Testis (tissue), 3 donors: ENCODE data around the gene CRTAC1. TPM values are rescaled to one million over a fixed set of nuclear protein-coding genes. Genes with fewer than 3 reads are reported as not detected.

Experiments
- DNase-seq: peaks from one replicate; pipeline ENCODE4 v3.0.0-alpha.2; 2019
- H3K27ac ChIP-seq, 2 donors: fragments of 200-600 bp; sonication (generic); one replicate each; pipeline ENCODE4 v1.5.1; 2019
- H3K27me3 ChIP-seq: fragments of 200-600 bp; sonication (generic); one replicate; pipeline ENCODE4 v1.5.1; 2019
- H3K36me3 ChIP-seq: fragments of 200-600 bp; sonication (generic); one replicate; pipeline ENCODE4 v1.5.1; 2017; ENCODE audit warnings: low read depth; ENCODE audit errors: missing control alignments
- H3K4me1 ChIP-seq: fragments of 200-600 bp; sonication (generic); one replicate; pipeline ENCODE4 v1.5.1; 2019
- H3K4me3 ChIP-seq, 2 donors: fragments of 200-600 bp; sonication (generic); one replicate each; pipeline ENCODE4 v1.5.1; 2017 to 2019
- H3K9me3 ChIP-seq: fragments of 200-600 bp; sonication (generic); one replicate; pipeline ENCODE4 v1.5.1; 2017
- POLR2A ChIP-seq: fragments of 450-650 bp; IDR thresholded peaks from one replicate; pipeline ENCODE4 v1.6.1; 2017; ENCODE audit warnings: antibody characterized with exemption, mild to moderate bottlenecking, moderate library complexity
- WGBS, 2 donors: methylation state at CpG; one replicate each; pipeline ENCODE4 v1.1.5; 2018; 5-methylcytosine and 5-hydroxymethylcytosine counted together
- intact Hi-C: fragments of 100-400 bp; cut with DNase I; formaldehyde crosslinking; loops from one replicate; pipeline ENCODE4 v1.15.1; 2023; ENCODE audit warnings: low total_unique reads
- polyA plus RNA-seq: library from polyadenylated mRNA; stranded (reverse); fragments of 350-450 nt; fragmentation: Illumina TruSeq; extraction: RNeasy Lipid Tissue Mini Kit (QIAGEN cat#74804); gene quantifications from one replicate; pipeline ENCODE4 v1.2.3, GENCODE V29; 2014; ENCODE audit warnings: low read depth, low replicate concordance; ENCODE audit not compliant: insufficient read depth
- total RNA-seq, 2 donors: library from RNA; depleted of rRNA; stranded (reverse); fragments of >200 nt; gene quantifications; one replicate each; pipeline ENCODE4 v1.2.3, GENCODE V29; 2016
- TF ChIP-seq, protein P1 (sequence below), 3 experiments: fragments of 450-650 bp in 2 of 3; fragments of 200-600 bp in 1 of 3; sonication (generic) in 1 of 3; IDR thresholded peaks; one replicate each; pipeline ENCODE4 v1.5.1; 2016 to 2019; ENCODE audit warnings: antibody characterized with exemption in 3 of 3, mild to moderate bottlenecking in 2 of 3, moderate library complexity in 1 of 3

The CRTAC1 gene
- total and polyA plus RNA-seq, 3 donors from 2014 or later: 7.5 to 12.2 (median 11.5) TPM

DNA sequence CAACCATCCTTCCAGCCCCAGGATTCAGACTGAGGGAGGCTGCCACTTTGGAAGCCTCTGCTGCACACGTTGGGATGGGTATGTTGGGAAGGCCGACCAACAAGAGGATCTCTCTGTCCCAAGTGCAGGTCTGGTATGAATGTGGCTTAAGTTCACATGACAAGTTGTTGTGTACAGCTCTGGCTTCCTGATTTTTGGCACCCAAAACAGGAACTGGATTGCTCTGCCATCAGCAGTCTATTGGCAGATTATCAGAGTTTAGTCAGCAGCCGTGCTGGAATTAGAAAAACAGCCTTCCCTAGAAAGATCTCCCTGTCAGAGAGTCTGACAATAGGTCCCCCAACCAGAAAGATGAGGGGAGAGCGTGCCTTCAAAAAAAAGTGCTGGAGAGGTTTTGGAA lies 113.8 kb downstream of the CRTAC1 start:
- H3K4me1 ChIP-seq: peaks cover 17% of the 10 kb centered on the region
- intact Hi-C loops: loop anchor here (10.0 kb wide), 1 partner anchor 128 kb away; no protein-coding TSS in a partner anchor
- H3K27me3 ChIP-seq: no peaks in the 10 kb centered on the region
- TF ChIP-seq, protein P1, sequence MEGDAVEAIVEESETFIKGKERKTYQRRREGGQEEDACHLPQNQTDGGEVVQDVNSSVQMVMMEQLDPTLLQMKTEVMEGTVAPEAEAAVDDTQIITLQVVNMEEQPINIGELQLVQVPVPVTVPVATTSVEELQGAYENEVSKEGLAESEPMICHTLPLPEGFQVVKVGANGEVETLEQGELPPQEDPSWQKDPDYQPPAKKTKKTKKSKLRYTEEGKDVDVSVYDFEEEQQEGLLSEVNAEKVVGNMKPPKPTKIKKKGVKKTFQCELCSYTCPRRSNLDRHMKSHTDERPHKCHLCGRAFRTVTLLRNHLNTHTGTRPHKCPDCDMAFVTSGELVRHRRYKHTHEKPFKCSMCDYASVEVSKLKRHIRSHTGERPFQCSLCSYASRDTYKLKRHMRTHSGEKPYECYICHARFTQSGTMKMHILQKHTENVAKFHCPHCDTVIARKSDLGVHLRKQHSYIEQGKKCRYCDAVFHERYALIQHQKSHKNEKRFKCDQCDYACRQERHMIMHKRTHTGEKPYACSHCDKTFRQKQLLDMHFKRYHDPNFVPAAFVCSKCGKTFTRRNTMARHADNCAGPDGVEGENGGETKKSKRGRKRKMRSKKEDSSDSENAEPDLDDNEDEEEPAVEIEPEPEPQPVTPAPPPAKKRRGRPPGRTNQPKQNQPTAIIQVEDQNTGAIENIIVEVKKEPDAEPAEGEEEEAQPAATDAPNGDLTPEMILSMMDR (IDR thresholded peaks at IDR 0.05): no peak
- H3K36me3 ChIP-seq: no peaks in the 10 kb centered on the region
- peak; percentile 43 for DNase-seq
- no peak overlapping the region for H3K27ac ChIP-seq
- 39 to 51% methylated on average over 4 of the region's 4 CpGs for WGBS, 2 donors
- no peaks in the 10 kb centered on the region for H3K9me3 ChIP-seq
- H3K4me3 ChIP-seq: no peak overlapping the region

DNA sequence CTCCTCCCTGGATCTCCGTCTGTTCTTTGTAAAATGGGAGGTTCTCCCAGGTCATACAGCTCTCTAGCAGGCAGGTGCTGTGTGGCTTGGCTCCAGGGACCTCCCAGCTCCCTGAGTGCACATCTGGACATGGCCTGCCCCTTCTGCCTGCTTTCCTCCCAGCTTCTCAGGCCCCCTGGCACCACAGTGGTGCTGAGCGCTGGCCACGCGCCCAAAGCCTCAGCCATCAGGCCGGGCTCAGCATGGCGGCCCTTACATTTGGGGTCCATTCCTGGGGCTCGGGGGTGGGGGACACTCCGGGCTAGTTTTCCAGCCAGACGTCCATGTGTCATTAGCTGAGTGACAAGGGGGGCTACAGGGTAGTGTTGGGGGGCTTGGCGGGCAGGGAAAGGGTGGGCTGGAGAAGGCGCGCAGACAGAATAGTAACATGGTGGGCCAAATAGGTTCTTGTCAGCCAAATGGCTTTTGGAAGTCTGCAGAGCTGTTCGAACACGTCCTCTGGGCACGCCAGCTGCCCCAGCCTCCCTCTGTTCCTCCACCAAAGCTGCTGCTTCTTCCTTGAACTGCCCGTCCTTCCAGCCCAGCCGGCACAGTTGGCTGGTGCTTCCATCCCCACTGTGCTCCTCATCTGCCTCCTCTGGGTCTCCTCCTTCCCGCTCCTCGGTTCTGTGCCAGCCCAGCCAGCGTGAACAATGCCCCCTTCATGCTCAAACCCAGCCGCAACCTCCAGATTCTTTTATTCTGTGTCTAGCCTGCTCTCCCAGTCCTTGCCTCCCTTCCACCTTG lies 114.9 kb downstream of the CRTAC1 start:
- intact Hi-C loops: loop anchor here (10.0 kb wide), 1 partner anchor 129 kb away; no protein-coding TSS in a partner anchor
- Histone ChIP-seq H3K36me3 (no peaks in the 10 kb centered on the region), H3K9me3 (no peaks in the 10 kb centered on the region), H3K27ac (no peak overlapping the region), H3K4me1 (peaks cover 11% of the 10 kb centered on the region), H3K4me3 (no peak overlapping the region), H3K27me3 (no peaks in the 10 kb centered on the region)
- no peak for TF ChIP-seq POLR2A
- TF ChIP-seq, protein P1 (IDR thresholded peaks at IDR 0.05): no peak
- 68 to 82% methylated on average over 17 to 21 of the region's 21 CpGs for WGBS, 2 donors
- DNase-seq: peak; percentile 75

DNA sequence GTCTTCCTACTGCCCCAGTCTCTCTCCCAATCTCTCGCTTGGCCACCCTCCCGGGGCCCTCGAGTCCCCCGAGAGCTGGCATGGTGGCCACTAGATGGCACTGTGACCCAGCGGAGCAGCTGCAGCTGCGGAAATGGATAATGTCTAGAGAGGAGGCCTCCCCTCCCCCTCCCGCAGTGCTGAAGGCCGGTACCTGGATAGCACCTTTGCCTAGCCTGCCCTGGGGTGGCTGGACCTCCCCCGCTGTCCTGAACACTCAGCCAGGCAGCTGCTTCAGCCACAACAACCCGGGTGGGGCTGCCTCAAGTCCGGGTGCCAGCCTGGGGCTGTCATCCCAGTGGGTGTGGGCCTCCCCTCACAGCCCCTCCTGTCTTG lies 115.6 kb downstream of the CRTAC1 start:
- TF ChIP-seq, protein P1 (IDR thresholded peaks at IDR 0.05): peak; percentile 39 to 82 (median 53)
- TF ChIP-seq POLR2A: no peak
- no peaks in the 10 kb centered on the region for H3K36me3 ChIP-seq
- no peaks in the 10 kb centered on the region for H3K27me3 ChIP-seq
- H3K4me3 ChIP-seq: no peak overlapping the region
- intact Hi-C loops: loop anchor here (10.0 kb wide), 1 partner anchor 130 kb away; no protein-coding TSS in a partner anchor
- WGBS, 2 donors: 24 to 34% methylated on average over 6 to 9 of the region's 11 CpGs
- DNase-seq: peak; percentile 82
- H3K9me3 ChIP-seq: no peaks in the 10 kb centered on the region
- H3K27ac ChIP-seq: no peak overlapping the region
- peaks cover 11% of the 10 kb centered on the region for H3K4me1 ChIP-seq

DNA sequence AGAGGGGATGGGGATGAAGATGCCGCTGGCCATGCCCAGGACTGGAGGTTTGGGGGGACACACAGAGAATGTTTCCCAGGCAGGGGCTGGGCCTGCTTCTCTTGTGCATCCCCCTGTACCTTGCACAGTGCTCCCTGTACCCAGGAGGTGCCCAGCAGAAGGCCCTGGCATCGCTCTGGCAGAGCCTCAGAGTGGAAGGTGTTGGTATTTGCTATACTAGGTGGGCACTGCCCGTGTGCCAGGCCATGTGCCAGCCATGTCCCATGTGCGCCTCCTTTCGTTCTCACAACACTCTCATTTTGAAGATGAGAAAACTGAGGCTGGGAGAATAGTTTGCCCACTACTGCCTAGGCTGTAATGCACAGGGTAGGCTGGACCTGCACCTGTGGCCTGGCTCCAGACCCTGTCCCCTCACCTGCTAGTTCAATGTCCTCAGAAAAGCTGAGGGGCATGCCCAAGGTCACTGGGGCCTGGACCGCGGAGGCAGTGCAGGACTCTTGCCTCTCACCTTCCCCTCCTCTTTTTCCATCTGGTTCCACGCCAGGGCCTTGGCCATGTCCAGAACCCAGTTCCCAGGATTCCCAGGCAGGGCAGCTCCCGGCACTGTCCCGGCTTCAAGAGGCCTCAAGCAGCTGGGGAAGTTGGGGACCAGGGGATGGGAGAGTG lies 116.1 kb downstream of the CRTAC1 start:
- no peak overlapping the region for H3K27ac ChIP-seq
- H3K9me3 ChIP-seq: no peaks in the 10 kb centered on the region
- H3K4me1 ChIP-seq: peaks cover 11% of the 10 kb centered on the region
- no peaks in the 10 kb centered on the region for H3K27me3 ChIP-seq
- intact Hi-C loops: loop anchor here (10.0 kb wide), 1 partner anchor 130 kb away; no protein-coding TSS in a partner anchor
- WGBS, 2 donors: 34 to 54% methylated on average over 6 to 10 of the region's 10 CpGs
- no peak for TF ChIP-seq POLR2A
- H3K36me3 ChIP-seq: no peaks in the 10 kb centered on the region
- no peak overlapping the region for H3K4me3 ChIP-seq
- DNase-seq: no peak

DNA sequence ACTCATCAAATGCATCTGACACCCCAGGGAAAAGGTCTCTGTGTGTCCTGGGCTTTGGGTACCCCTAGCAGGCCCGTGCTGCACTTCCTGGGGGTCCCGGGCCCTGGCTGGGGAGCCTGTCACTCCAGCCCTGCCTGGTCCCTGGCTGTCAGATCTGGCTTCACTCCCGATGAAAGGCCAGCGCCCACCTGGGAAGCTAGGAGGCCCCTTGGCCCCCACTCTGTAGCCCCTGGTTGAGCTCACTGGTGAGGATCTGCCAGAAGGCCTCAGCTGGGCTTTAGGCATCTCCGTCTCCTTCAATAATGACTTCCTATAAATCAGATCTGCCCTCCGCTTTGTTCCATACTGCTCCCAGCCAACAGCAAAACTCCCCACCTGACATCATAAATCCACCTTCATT lies 116.8 kb downstream of the CRTAC1 start:
- peaks cover 11% of the 10 kb centered on the region for H3K4me1 ChIP-seq
- TF ChIP-seq, protein P1 (IDR thresholded peaks at IDR 0.05): no peak
- no peaks in the 10 kb centered on the region for H3K9me3 ChIP-seq
- H3K27ac ChIP-seq: no peak overlapping the region
- WGBS, 2 donors: 72 to 78% methylated on average over 6 of the region's 6 CpGs
- H3K4me3 ChIP-seq: no peak overlapping the region
- DNase-seq: no peak
- intact Hi-C loops: loop anchor here (10.0 kb wide), 1 partner anchor 131 kb away; no protein-coding TSS in a partner anchor
- H3K36me3 ChIP-seq: no peaks in the 10 kb centered on the region
- H3K27me3 ChIP-seq: no peaks in the 10 kb centered on the region
